Mucosa of stomach (tissue), 1 donor: ENCODE measurements around the gene KIR2DL3.
"Not testable (repeated sequence)": the region's sequence is repeated elsewhere in the genome, so short reads cannot be mapped to it uniquely, and the experiment has no call there.

Source experiments
- H3K27me3 ChIP-seq: one replicate; pipeline ENCODE4 v1.7.0; 2013; ENCODE audit warnings: mild to moderate bottlenecking, low read length; ENCODE audit not compliant: control insufficient read depth, insufficient read depth
- H3K36me3 ChIP-seq: one replicate; pipeline ENCODE4 v1.7.0; 2013; ENCODE audit warnings: low read length; ENCODE audit not compliant: control insufficient read depth, insufficient read depth
- H3K4me1 ChIP-seq: one replicate; pipeline ENCODE4 v1.7.0; 2013; ENCODE audit warnings: mild to moderate bottlenecking, low read length; ENCODE audit not compliant: control insufficient read depth, insufficient read depth
- H3K4me3 ChIP-seq: one replicate; pipeline ENCODE4 v1.7.0; 2013; ENCODE audit warnings: low read length
- H3K9ac ChIP-seq: one replicate; pipeline ENCODE4 v1.7.0; 2013; ENCODE audit warnings: mild to moderate bottlenecking, low read length, moderate library complexity
- H3K9me3 ChIP-seq: one replicate; pipeline ENCODE4 v1.7.0; 2013; ENCODE audit warnings: mild to moderate bottlenecking, low read length, moderate library complexity; ENCODE audit not compliant: control insufficient read depth
- donor health status: Pancreatic carcinoma.

The KIR2DL3 gene

DNA sequence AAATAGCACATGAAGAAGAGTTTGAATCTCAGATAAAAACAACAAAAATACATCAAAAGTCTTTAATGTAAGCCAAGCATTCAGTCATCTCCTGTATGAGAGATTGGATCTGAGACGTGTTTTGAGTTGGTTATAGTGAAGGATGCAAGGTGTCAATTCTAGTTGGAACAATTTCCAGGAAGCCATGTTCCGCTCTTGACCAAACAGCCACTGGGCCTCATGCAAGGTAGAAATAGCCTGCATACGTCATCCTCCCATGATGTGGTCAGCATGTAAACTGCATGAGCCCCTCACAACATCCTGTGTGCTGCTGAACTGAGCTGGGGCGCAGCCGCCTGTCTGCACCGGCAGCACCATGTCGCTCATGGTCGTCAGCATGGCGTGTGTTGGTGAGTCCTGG, 14.2 kb upstream of the KIR2DL3 start, which contains the start of gene KIR3DL3:
Gene KIR3DL3 (plus strand): TSS at position 301 of the 400 bp plus-strand sequence. CDS start 55 bp downstream, at position 356.
- no peaks in the 10 kb centered on the region for H3K9me3 ChIP-seq

DNA sequence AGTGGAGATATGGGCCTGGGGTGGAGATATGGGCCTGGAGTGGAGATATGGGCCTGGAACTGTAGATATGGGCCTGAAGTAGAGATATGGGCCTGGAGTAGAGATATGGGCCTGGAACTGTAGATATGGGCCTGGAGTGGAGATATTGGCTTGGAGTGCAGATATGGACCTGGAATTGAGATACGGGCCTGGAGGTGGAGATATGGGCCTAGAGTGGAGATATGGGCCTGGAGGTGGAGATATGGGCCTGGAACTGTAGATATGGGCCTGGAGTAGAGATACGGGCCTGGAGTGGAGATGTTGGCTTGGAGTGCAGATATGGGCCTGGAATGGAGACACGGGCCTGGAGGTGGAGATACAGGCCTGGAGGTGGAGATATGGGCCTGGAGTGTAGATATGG, 13.7 kb upstream of the KIR2DL3 start:
- H3K27me3 ChIP-seq = no peaks in the 10 kb centered on the region
- no peaks in the 10 kb centered on the region for H3K9me3 ChIP-seq
- no peak overlapping the region for H3K4me3 ChIP-seq
- H3K9ac ChIP-seq = no peak overlapping the region
- no peaks in the 10 kb centered on the region for H3K4me1 ChIP-seq
- H3K36me3 ChIP-seq = no peaks in the 10 kb centered on the region

More for the DNA sequence above, 14.2 kb upstream of the KIR2DL3 start, which contains the start of gene KIR3DL3:
- Histone ChIP-seq H3K27me3 (no peaks in the 10 kb centered on the region), H3K4me1 (no peaks in the 10 kb centered on the region), H3K9ac (no peak within 1 kb of the TSS), H3K36me3 (no peaks in the 10 kb centered on the region), H3K4me3 (no peak within 1 kb of the TSS)

GRCh38 chr19:54725321-54725720, 13.0 kb upstream of the KIR2DL3 start:
- Histone ChIP-seq H3K36me3 (no peaks in the 10 kb centered on the region), H3K9ac (no peak overlapping the region), H3K4me3 (no peak overlapping the region), H3K27me3 (no peaks in the 10 kb centered on the region), H3K9me3 (no peaks in the 10 kb centered on the region), H3K4me1 (no peaks in the 10 kb centered on the region)

- Histone ChIP-seq H3K9me3 (no peaks in the 10 kb centered on the region), H3K27me3 (no peaks in the 10 kb centered on the region), H3K9ac (no peak overlapping the region), H3K4me1 (no peaks in the 10 kb centered on the region), H3K4me3 (no peak overlapping the region), H3K36me3 (no peaks in the 10 kb centered on the region)
Measured at GRCh38 chr19:54727562-54727961, 10.8 kb upstream of the KIR2DL3 start.

GRCh38 chr19:54728167-54728566, 10.1 kb upstream of the KIR2DL3 start:
- no peaks in the 10 kb centered on the region for H3K36me3 ChIP-seq
- H3K9me3 ChIP-seq = no peaks in the 10 kb centered on the region
- H3K4me1 ChIP-seq = no peaks in the 10 kb centered on the region
- H3K4me3 ChIP-seq = no peak overlapping the region
- H3K9ac ChIP-seq = no peak overlapping the region
- H3K27me3 ChIP-seq = no peaks in the 10 kb centered on the region

GRCh38 chr19:54729416-54730188, 8.7 kb upstream of the KIR2DL3 start:
- H3K4me1 ChIP-seq = no peaks in the 10 kb centered on the region
- H3K9me3 ChIP-seq = no peaks in the 10 kb centered on the region
- no peak overlapping the region for H3K4me3 ChIP-seq
- H3K27me3 ChIP-seq = no peaks in the 10 kb centered on the region
- H3K9ac ChIP-seq = no peak overlapping the region
- no peaks in the 10 kb centered on the region for H3K36me3 ChIP-seq

GRCh38 chr19:54731191-54731590, 7.1 kb upstream of the KIR2DL3 start:
- no peak overlapping the region for H3K4me3 ChIP-seq
- H3K27me3 ChIP-seq = no peaks in the 10 kb centered on the region
- H3K9ac ChIP-seq = no peak overlapping the region
- no peaks in the 10 kb centered on the region for H3K9me3 ChIP-seq
- no peaks in the 10 kb centered on the region for H3K4me1 ChIP-seq
- no peaks in the 10 kb centered on the region for H3K36me3 ChIP-seq

DNA sequence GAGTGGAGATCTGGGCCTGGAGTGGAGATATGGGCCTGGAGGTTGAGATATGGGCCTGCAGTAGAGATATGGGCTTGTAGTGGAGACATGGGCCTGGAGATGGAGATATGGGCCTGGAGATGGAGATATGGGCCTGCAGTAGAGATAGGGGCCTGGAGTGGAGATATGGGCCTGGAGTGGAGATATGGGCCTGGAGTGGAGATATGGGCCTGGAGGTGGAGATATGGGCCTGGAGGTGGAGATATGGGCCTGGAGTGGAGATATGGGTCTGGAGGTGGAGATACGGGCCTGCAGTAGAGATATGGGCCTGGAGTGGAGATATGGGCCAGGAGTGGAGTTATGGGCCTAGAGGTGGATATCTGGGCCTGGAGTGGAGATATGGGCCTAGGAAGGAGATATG, 402 bp downstream of the KIR2DL3 start:
- Histone ChIP-seq H3K9me3 (no peaks in the 10 kb centered on the region), H3K4me1 (no peaks in the 10 kb centered on the region), H3K4me3 (no peak overlapping the region), H3K36me3 (no peaks in the 10 kb centered on the region), H3K9ac (no peak overlapping the region), H3K27me3 (no peaks in the 10 kb centered on the region)

DNA sequence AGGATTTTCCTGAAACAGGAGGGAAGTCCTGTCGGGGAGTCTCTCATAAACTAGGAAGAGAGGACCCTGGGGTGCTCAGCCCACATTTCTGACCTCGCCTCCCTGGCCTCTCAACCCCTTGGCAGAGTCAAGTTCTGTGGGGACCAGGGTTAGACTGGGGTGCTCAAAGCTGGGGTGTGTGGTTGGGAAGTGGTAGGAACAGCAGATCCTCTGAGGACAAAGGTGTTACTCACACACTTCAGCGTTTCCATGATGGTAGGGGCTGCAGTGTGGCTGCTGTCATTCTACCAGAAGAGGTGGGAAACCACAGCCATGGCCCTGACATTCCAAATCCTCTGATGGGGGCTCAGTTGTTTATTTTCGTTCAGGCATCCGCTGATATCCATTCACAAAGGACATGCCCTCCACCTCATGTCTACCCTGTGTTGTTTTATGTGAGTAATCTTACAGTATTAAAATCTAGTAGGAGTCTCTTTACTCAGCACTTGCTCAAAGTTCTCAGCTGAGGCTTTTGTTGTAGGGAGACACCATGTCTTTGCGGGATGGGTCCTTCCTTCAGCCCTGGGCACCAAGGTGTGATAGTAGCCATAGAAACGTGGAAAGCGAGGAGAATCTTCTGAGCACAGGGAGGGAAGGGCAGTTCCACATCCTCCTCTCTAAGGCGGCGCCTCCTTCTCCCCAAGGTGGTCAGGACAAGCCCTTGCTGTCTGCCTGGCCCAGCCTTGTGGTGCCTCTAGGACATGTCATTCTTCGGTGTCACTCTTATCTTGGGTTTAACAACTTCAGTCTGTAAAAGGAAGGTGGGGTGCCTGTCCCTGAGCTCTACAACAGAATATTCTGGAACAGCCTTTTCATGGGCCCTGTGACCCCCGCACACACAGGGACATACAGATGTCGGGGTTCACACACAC, 1.5 kb downstream of the KIR2DL3 start:
- H3K4me1 ChIP-seq = no peaks in the 10 kb centered on the region

GRCh38 chr19:54741950-54742349, 3.6 kb downstream of the KIR2DL3 start:
- H3K4me1 ChIP-seq, H3K4me3 ChIP-seq, H3K36me3 ChIP-seq, H3K27me3 ChIP-seq, H3K9ac ChIP-seq, H3K9me3 ChIP-seq: not testable (repeated sequence)

More for the DNA sequence above, 1.5 kb downstream of the KIR2DL3 start:
- Histone ChIP-seq H3K4me3 (no peak overlapping the region), H3K36me3 (no peaks in the 10 kb centered on the region), H3K9me3 (no peaks in the 10 kb centered on the region), H3K27me3 (no peaks in the 10 kb centered on the region), H3K9ac (no peak overlapping the region)

DNA sequence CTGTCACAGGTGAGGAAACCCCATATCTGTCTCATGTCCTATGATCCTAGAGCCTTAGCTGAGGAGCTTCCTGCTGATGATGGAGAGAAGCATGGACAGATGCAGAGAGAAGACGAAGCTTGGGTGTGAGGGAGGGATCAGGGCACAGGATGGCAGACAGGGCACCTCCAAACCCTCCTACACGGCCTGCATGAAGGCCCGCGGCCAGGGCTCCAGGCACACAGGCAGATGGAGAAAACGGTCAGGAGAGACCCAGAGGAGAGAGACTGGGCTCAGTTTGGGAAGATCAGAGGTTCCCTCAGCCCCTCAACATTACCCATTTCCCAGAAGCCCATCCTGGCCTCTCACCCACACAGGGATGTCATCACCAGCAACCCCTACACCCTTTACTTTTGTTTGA, 5.8 kb downstream of the KIR2DL3 start:
- H3K27me3 ChIP-seq, H3K9ac ChIP-seq, H3K4me3 ChIP-seq, H3K9me3 ChIP-seq, H3K36me3 ChIP-seq, H3K4me1 ChIP-seq: not testable (repeated sequence)

- H3K9ac ChIP-seq, H3K4me3 ChIP-seq, H3K9me3 ChIP-seq, H3K27me3 ChIP-seq, H3K4me1 ChIP-seq, H3K36me3 ChIP-seq: not testable (repeated sequence)
Measured at GRCh38 chr19:54747614-54748322, 9.5 kb downstream of the KIR2DL3 start.
